GM18519 (cell line): ENCODE results near the gene XPNPEP1.

Experiments used
- ATAC-seq: cut with Tn5 transposase; IDR thresholded peaks from one replicate; pipeline ENCODE4 v1.9.1; 2021; ENCODE audit warnings: mild to moderate bottlenecking, moderate library complexity; ENCODE audit not compliant: unreplicated experiment, low FRiP score

XPNPEP1 gene

GRCh38 chr10:109952526-109952925 is 29.2 kb upstream of the XPNPEP1 start:
- no peak for ATAC-seq

DNA sequence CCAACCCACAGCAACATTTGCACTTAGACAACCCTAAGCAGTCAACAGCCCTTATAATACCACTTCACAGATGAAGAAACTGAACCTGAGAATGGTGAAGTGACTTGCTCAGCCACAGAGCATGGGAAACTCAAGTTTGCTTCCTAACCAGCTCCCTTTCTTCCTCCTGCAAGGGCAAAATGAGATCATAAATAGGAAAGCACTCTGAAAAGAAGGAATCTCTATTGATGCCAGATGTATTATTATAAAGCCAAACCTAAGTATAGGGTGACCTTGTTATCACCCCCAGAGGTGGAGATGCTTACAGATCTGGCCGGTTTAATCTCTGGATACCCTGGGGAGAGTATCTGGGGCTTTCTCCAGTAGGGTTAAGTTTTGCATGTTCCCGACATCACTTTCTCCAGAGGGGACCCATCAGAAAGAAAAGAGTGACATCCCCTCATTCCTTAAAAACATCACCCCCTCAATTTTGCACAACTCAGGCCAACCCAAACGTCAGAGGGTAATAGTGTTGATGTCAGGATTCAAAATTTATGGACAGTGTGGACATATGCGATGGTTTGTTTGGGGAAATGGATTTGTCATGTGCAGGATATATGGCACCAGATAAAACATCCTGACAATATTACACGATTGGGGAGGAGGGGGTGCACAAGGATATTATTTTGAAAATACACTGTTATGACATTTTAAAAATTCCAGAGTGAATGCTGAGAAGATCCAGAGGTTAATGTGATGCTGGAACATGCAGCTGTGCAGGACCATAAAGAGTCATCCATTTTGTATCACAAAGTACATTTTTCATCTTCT is 24.0 kb upstream of the XPNPEP1 start:
- no peak for ATAC-seq

- no peak for ATAC-seq
These were observed 23.4 kb upstream of the XPNPEP1 start for GRCh38 chr10:109946680-109947079.

GRCh38 chr10:109945473-109946177 is 22.3 kb upstream of the XPNPEP1 start:
- ATAC-seq = no peak

DNA sequence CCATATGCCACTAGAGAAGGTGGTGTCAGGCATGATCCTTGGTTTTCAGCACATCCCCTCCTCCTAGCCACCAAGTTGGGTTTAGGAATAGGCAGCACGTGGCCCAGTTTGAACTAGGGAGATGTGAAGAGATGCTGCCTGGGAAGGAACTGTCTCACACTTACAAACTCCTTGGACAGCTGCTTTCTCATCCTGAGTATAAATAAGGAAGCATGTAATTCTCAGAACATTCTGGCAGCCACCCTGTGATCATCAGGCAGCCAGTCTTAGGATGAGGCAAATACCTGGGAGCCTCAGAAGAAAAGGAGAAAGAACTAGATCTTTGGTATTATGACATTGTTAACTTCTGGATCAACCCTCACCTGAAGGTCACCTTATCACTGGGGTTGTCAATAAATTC is 21.3 kb upstream of the XPNPEP1 start:
- no peak for ATAC-seq

- no peak for ATAC-seq
These were observed 18.0 kb upstream of the XPNPEP1 start for GRCh38 chr10:109941236-109941862.

GRCh38 chr10:109940553-109940952 is 17.2 kb upstream of the XPNPEP1 start:
- ATAC-seq = no peak

- ATAC-seq = no peak
These were observed 16.8 kb upstream of the XPNPEP1 start for GRCh38 chr10:109940117-109940516.

- no peak for ATAC-seq
These were observed 16.1 kb upstream of the XPNPEP1 start for GRCh38 chr10:109939315-109939961.

- no peak for ATAC-seq
These were observed 14.3 kb upstream of the XPNPEP1 start for GRCh38 chr10:109937460-109938065.

DNA sequence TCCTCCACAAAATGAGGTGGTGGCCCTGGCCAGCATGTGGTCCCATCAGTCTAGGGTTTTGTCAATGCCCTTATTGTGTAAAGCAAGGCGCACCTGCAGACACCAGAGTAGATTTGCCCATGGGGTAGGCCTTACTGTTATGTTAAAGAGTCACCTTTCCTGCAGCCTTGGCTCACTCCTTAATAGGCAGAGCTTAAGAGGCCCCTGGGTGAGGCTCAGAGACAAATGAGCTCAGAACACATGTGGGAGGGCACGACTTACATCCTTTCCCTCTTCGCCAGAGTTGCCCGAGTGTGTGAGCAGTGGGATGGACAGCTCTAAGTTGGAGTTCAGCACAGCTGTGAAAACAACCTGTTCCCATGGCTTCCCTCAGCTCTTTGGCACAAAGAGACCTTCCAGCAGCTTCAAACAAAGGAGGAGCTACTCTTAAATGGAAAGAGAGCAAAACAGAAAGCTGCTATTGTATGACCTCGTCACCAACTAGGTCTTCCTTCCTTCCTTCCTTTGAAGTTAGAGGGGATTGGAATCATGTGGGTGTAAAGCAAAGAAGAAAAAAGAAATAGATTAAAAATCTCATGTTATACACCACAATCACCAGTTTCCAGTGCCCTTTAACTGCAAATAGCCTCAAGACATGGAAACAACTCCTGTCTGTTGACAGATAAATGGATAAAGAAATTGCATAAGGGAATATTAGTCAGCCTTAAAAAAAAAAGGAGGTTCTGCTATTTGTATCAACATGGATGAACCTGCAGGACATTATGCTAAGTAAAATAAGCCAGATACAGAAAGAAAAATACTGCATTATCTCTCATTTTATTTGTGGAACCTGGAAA is 11.9 kb upstream of the XPNPEP1 start:
- no peak for ATAC-seq

DNA sequence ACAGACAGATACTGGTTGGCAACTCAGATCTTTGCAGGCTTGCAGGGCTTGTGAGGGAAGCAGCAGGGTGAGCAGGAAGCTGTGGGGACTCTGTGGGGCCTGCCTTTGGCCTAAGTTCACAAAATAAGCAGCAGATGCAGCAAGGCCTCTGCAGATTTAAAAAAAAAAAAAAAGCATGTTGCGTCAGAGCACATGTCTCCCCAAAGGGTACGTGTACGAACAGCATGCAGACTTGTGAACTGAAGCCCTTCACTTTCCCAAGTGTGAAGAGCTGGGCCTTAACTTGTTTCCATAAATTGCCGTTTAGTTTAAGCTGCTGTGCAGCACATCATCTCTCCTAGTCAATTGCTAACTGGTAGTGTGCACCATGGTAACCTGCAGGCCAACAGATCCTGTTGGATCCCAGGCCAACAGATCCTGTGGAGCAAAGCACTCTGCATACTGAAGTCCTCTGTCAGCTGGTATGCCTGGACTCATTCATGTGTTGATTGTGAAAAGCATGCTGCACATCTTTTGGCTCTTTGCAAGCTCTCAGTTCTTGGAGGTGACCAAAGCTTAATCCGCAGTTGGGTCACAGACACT is 10.8 kb upstream of the XPNPEP1 start:
- no peak for ATAC-seq

DNA sequence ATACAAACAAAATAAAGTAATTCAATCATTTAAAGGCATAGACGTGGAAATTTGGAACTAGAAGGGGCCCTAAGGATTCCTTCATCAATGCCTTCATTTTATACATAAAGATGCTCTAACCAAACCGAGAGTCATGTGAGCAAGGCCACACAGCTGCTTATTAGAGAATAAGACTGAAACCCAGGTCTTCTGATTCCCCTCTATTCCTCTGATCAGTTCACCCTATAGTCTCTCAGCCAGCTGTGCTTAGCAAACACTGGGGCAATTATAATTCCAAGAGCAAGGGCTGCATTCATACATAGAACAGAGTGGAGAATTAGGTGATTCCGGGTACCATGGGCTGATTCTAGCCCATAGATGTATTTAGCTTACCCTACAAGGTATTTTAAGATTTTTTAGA is 9.7 kb upstream of the XPNPEP1 start:
- ATAC-seq = no peak

DNA sequence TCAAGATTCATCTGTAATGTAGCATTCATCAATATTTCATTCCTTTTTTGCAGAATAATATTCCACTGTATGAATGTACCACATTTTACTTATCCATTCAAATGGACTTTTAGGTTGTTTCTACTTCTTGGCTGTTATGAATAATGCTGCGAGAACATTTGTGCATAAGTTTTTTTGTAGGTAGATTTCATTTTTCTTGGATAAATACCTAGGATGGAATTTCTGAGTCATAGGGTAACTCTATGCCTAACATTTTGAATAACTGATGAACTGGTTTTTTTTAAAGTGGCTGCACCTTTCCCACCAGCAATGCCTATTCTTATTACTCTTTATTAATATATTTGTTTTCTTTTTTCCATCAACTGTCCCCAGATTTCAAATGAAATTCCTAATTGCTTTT is 9.1 kb upstream of the XPNPEP1 start:
- no peak for ATAC-seq

DNA sequence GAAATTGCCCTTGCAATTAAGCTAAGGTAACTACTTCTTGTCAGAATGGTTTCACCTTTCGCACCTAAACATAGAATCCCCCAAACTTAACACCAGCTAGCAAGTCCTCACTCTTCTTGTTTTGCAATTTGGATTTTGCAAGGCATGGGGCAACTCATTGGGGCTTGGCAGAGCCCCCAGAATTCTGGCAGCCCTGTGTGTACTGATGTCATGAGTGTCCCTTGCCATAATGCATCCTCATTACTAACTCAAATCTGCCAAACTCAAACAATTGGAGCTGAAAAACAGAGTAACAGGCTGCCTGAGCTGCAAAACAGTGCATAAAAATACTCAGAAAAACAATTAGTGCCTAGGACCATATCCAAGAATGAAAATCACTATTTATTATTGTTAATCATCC is 7.9 kb upstream of the XPNPEP1 start:
- no peak for ATAC-seq

DNA sequence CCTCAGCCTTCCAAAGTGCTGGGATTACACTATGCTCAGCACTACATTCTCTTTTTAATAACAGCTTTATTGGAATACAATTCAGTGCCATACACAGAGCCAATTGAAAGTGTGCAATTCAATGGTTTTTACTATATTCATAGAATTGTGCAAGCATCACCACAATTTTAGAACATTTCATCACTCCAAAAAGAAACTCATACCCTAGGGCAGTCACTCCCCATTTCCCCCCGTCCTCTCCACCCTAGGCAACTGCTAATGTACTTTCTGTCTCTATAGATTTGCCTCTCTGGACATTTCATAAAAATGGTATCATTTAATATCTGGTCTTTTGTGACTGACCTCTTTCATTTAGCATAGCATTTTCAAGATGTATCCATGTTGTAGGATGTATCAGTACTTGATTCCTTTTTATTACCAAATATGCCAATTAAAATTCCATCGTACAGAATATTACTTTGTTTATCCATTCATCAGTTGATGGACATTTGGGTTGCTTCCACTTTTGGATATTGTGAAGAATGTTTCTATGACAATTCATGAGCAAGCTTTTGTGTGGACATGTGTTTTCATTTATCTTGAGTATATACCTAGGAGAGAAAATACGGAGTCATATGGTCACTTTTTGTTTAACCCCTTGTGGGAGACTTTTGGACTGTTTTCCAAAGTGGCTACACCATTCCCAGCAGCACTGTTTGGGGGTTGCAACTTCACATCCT is 6.3 kb upstream of the XPNPEP1 start:
- ATAC-seq = no peak

- no peak for ATAC-seq
These were observed 5.2 kb upstream of the XPNPEP1 start for GRCh38 chr10:109928475-109928891.

GRCh38 chr10:109926825-109927224 is 3.5 kb upstream of the XPNPEP1 start:
- no peak for ATAC-seq
